ENCODE results near the gene BZW2.

BZW2 gene

GRCh38 chr7:16660702-16661464 is 14.9 kb downstream of the BZW2 start:
- no peaks in the 10 kb centered on the region for H3K9me3 ChIP-seq (ENCODE audit: severe bottlenecking)
- H3K27ac ChIP-seq (ENCODE audit: poor library complexity, severe bottlenecking), result peak overlapping the region; percentile 11
- DNase-seq (ENCODE audit: low spot score), result no peak
- no peak overlapping the region for H3K4me3 ChIP-seq (ENCODE audit: severe bottlenecking)
- H3K36me3 ChIP-seq (ENCODE audit: low read depth), result peaks cover 9% of the 10 kb centered on the region
- H3K4me1 ChIP-seq (ENCODE audit: insufficient read depth, poor library complexity, severe bottlenecking), result peaks cover 28% of the 10 kb centered on the region
- peak; percentile 81 for ATAC-seq (ENCODE audit: low read depth)
- no peaks in the 10 kb centered on the region for H3K27me3 ChIP-seq (ENCODE audit: insufficient read depth, poor library complexity, severe bottlenecking)
- no peak for TF ChIP-seq CTCF (IDR thresholded peaks at IDR 0.05; ENCODE audit: poor library complexity, severe bottlenecking)

- Histone ChIP-seq H3K9me3 (ENCODE audit: severe bottlenecking) (no peaks in the 10 kb centered on the region), H3K27me3 (ENCODE audit: insufficient read depth, poor library complexity, severe bottlenecking) (no peaks in the 10 kb centered on the region), H3K4me1 (ENCODE audit: insufficient read depth, poor library complexity, severe bottlenecking) (peaks cover 29% of the 10 kb centered on the region), H3K36me3 (ENCODE audit: low read depth) (peaks cover 18% of the 10 kb centered on the region), H3K27ac (ENCODE audit: poor library complexity, severe bottlenecking) (no peak overlapping the region), H3K4me3 (ENCODE audit: severe bottlenecking) (no peak overlapping the region)
- DNase-seq (ENCODE audit: low spot score), result no peak
- ATAC-seq (ENCODE audit: low read depth), result no peak
- TF ChIP-seq CTCF (IDR thresholded peaks at IDR 0.05; ENCODE audit: poor library complexity, severe bottlenecking), result no peak
These were observed 15.9 kb downstream of the BZW2 start for GRCh38 chr7:16661924-16662323.

- H3K9me3 ChIP-seq (ENCODE audit: severe bottlenecking), result no peaks in the 10 kb centered on the region
- H3K27ac ChIP-seq (ENCODE audit: poor library complexity, severe bottlenecking), result peak overlapping the region; percentile 81
- TF ChIP-seq CTCF (IDR thresholded peaks at IDR 0.05; ENCODE audit: poor library complexity, severe bottlenecking), result no peak
- ATAC-seq (ENCODE audit: low read depth) (no peak), DNase-seq (ENCODE audit: low spot score) (no peak)
- H3K4me3 ChIP-seq (ENCODE audit: severe bottlenecking), result no peak overlapping the region
- peaks cover 48% of the 10 kb centered on the region for H3K36me3 ChIP-seq (ENCODE audit: low read depth)
- H3K4me1 ChIP-seq (ENCODE audit: insufficient read depth, poor library complexity, severe bottlenecking), result peaks cover 28% of the 10 kb centered on the region
- no peaks in the 10 kb centered on the region for H3K27me3 ChIP-seq (ENCODE audit: insufficient read depth, poor library complexity, severe bottlenecking)
These were observed 21.4 kb downstream of the BZW2 start for GRCh38 chr7:16667355-16667754.

- Histone ChIP-seq H3K4me3 (ENCODE audit: severe bottlenecking) (no peak overlapping the region), H3K27me3 (ENCODE audit: insufficient read depth, poor library complexity, severe bottlenecking) (no peaks in the 10 kb centered on the region), H3K9me3 (ENCODE audit: severe bottlenecking) (no peaks in the 10 kb centered on the region), H3K27ac (ENCODE audit: poor library complexity, severe bottlenecking) (peak overlapping the region; percentile 81), H3K36me3 (ENCODE audit: low read depth) (peaks cover 49% of the 10 kb centered on the region), H3K4me1 (ENCODE audit: insufficient read depth, poor library complexity, severe bottlenecking) (peaks cover 28% of the 10 kb centered on the region)
- peak; percentile 28 for TF ChIP-seq CTCF (IDR thresholded peaks at IDR 0.05; ENCODE audit: poor library complexity, severe bottlenecking)
- peak; percentile 97 for ATAC-seq (ENCODE audit: low read depth)
- peak; percentile 83 for DNase-seq (ENCODE audit: low spot score)
These were observed 22.3 kb downstream of the BZW2 start for GRCh38 chr7:16668049-16668858.
